ENCODE measurements around the gene CPNE5. TPM values are rescaled to one million over a fixed set of nuclear protein-coding genes. Genes with fewer than 3 reads are reported as not detected.

Gene CPNE5
- total RNA-seq, 4 donors from 2014 or later = 0.35 to 5.8 (median 2.9) TPM

GRCh38 chr6:36791521-36792135, 47.6 kb downstream of the CPNE5 start:
- no peak for DNase-seq

DNA sequence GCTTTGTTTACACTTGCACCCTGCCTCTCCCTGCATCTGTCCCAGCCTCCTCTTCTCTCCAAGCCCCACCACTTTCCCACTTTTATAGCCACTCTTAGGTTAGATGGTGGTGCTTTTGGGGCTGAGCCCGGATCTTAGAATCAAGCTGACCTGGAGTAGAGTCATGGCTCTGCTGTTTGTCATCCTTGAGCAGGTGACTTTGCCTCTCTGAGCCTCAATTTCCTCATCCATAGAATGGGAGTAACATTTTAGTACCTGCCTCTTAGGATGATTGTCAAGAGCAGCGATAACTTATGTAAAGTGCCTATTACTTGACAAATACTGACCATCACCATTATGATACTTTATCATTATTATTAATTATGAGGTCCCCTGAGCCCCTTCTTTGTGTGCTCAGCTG, 48.2 kb downstream of the CPNE5 start:
- DNase-seq = no peak
- TF ChIP-seq CTCF (IDR thresholded peaks at IDR 0.05) = no peak
- TF ChIP-seq POLR2A (IDR thresholded peaks at IDR 0.05) = no peak
- H3K36me3 ChIP-seq = no peaks in the 10 kb centered on the region
- no peak overlapping the region for H3K4me3 ChIP-seq
- no peaks in the 10 kb centered on the region for H3K9me3 ChIP-seq
- no peaks in the 10 kb centered on the region for H3K4me1 ChIP-seq
- no peaks in the 10 kb centered on the region for H3K27me3 ChIP-seq
- H3K27ac ChIP-seq = no peak overlapping the region

More at GRCh38 chr6:36791521-36792135, 47.6 kb downstream of the CPNE5 start:
- H3K4me1 ChIP-seq = no peaks in the 10 kb centered on the region
- H3K27me3 ChIP-seq = no peaks in the 10 kb centered on the region
- H3K9me3 ChIP-seq = no peaks in the 10 kb centered on the region
- TF ChIP-seq POLR2A (IDR thresholded peaks at IDR 0.05) = no peak
- no peak for TF ChIP-seq CTCF (IDR thresholded peaks at IDR 0.05)
- H3K36me3 ChIP-seq = no peaks in the 10 kb centered on the region
- no peak overlapping the region for H3K4me3 ChIP-seq
- H3K27ac ChIP-seq = no peak overlapping the region

DNA sequence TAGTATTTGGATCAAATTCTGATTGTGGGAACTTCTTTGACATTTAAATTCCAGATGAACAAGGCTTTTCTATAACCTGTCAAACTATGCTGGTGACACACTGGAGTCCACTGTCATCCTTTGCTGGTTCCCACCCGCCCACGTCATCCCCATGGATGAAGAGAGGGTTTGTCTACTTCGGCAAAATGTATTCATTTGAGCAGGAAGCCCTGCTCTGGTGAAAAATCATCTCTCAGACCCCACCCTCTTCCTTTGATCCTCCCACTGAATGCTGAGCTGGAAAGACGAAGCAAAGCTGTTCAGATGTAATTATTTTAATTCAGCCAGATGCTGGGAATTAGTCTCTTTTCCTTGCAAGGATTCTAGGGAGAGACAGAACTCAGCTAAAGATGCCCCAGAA, 50.5 kb downstream of the CPNE5 start:
- Histone ChIP-seq H3K36me3 (no peaks in the 10 kb centered on the region), H3K9me3 (no peaks in the 10 kb centered on the region), H3K4me1 (no peaks in the 10 kb centered on the region), H3K27me3 (no peaks in the 10 kb centered on the region), H3K27ac (no peak overlapping the region), H3K4me3 (no peak overlapping the region)
- TF ChIP-seq CTCF (IDR thresholded peaks at IDR 0.05) (no peak), POLR2A (IDR thresholded peaks at IDR 0.05) (no peak)
- no peak for DNase-seq

- DNase-seq = peak in 1 of 3 donors; percentile 57
These were observed 51.1 kb downstream of the CPNE5 start for GRCh38 chr6:36788186-36788585.

GRCh38 chr6:36787210-36787609, 52.0 kb downstream of the CPNE5 start:
- H3K36me3 ChIP-seq = no peaks in the 10 kb centered on the region
- H3K4me1 ChIP-seq = no peaks in the 10 kb centered on the region
- H3K9me3 ChIP-seq = no peaks in the 10 kb centered on the region
- DNase-seq = no peak
- no peaks in the 10 kb centered on the region for H3K27me3 ChIP-seq
- no peak for TF ChIP-seq CTCF (IDR thresholded peaks at IDR 0.05)
- no peak for TF ChIP-seq POLR2A (IDR thresholded peaks at IDR 0.05)
- H3K4me3 ChIP-seq = no peak overlapping the region
- no peak overlapping the region for H3K27ac ChIP-seq

More at GRCh38 chr6:36788186-36788585, 51.1 kb downstream of the CPNE5 start:
- Histone ChIP-seq H3K27me3 (no peaks in the 10 kb centered on the region), H3K27ac (no peak overlapping the region), H3K4me1 (no peaks in the 10 kb centered on the region), H3K9me3 (no peaks in the 10 kb centered on the region), H3K4me3 (no peak overlapping the region), H3K36me3 (no peaks in the 10 kb centered on the region)
- TF ChIP-seq CTCF (IDR thresholded peaks at IDR 0.05) = no peak
- no peak for TF ChIP-seq POLR2A (IDR thresholded peaks at IDR 0.05)

Measured in Peyer's patch (tissue), 4 donors.